HFF-Myc (cell line): ENCODE results near the gene CAMK1D.

Experiments used
- DNase-seq: peaks from one replicate; pipeline ENCODE4 v3.0.0-alpha.2; 2011; ENCODE audit warnings: low read depth; ENCODE audit errors: extremely low read depth
- H3K4me3 ChIP-seq: replicated peaks from 2 replicates; pipeline ENCODE4 v1.5.1; 2011; ENCODE audit warnings: low read depth, mild to moderate bottlenecking, control low read depth, low read length
- TF ChIP-seq, protein P1 (sequence below): IDR thresholded peaks from 2 replicates; pipeline ENCODE4 v1.5.1; 2012; ENCODE audit warnings: mild to moderate bottlenecking, low read depth, low read length, control low read depth; ENCODE audit errors: missing control alignments

Gene CAMK1D

GRCh38 chr10:12705943-12706342 is 356.6 kb downstream of the CAMK1D start:
- no peak for DNase-seq
- no peak overlapping the region for H3K4me3 ChIP-seq
- TF ChIP-seq, protein P1, sequence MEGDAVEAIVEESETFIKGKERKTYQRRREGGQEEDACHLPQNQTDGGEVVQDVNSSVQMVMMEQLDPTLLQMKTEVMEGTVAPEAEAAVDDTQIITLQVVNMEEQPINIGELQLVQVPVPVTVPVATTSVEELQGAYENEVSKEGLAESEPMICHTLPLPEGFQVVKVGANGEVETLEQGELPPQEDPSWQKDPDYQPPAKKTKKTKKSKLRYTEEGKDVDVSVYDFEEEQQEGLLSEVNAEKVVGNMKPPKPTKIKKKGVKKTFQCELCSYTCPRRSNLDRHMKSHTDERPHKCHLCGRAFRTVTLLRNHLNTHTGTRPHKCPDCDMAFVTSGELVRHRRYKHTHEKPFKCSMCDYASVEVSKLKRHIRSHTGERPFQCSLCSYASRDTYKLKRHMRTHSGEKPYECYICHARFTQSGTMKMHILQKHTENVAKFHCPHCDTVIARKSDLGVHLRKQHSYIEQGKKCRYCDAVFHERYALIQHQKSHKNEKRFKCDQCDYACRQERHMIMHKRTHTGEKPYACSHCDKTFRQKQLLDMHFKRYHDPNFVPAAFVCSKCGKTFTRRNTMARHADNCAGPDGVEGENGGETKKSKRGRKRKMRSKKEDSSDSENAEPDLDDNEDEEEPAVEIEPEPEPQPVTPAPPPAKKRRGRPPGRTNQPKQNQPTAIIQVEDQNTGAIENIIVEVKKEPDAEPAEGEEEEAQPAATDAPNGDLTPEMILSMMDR: no peak

GRCh38 chr10:12707461-12708185 is 358.3 kb downstream of the CAMK1D start:
- TF ChIP-seq, protein P1: peak; percentile 63
- no peak overlapping the region for H3K4me3 ChIP-seq
- DNase-seq: peak; percentile 84

- TF ChIP-seq, protein P1: no peak
- no peak for DNase-seq
- no peak overlapping the region for H3K4me3 ChIP-seq
Measured at GRCh38 chr10:12709000-12709401, 359.7 kb downstream of the CAMK1D start.

- TF ChIP-seq, protein P1: no peak
- no peak for DNase-seq
- no peak overlapping the region for H3K4me3 ChIP-seq
Measured at GRCh38 chr10:12709521-12709963, 360.2 kb downstream of the CAMK1D start.

- TF ChIP-seq, protein P1: no peak
- no peak for DNase-seq
- no peak overlapping the region for H3K4me3 ChIP-seq
Measured at GRCh38 chr10:12710157-12710556, 360.8 kb downstream of the CAMK1D start.

DNA sequence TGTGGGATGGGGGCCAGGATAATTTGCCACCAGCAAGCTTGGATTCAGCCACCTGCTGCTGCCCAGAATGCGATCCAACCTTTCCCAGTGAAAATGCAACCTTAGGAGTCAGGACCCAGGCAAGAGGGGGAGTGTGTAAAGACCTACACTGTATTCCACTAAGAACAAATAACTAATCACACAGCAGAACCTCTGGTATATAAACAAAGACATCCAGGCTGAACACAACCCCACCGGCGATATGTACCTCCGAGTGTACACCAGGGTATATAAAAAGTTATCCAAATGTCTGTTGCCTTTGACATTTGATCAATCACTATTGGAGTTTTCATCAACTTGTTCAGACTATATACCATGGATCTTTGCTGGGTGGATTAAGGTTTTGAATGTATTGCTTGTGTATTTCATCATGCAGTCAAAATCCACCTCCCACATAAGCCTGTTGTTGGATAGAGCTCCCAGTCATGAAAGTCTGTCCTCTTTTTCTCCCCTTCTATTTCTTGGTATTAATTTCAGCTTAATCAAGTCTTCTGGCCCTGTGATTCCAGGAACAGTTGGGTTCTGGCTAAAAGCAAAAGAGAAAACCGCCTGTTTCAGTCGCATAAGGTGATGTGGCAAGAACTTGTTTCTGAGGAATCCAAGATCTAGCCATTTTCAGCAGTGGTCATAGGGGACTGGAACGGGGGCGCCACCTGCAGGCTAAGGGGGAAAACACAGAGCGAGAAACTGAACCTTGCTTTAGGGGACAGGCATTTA is 361.4 kb downstream of the CAMK1D start:
- no peak overlapping the region for H3K4me3 ChIP-seq
- TF ChIP-seq, protein P1: peak; percentile 98
- peak; percentile 55 for DNase-seq
